HG03139 (cell line): ENCODE results near the gene RAG1.
"Not testable (repeated sequence)": the region's sequence is repeated elsewhere in the genome, so short reads cannot be mapped to it uniquely, and the experiment has no call there.

Experiments
- ATAC-seq: cut with Tn5 transposase; IDR thresholded peaks from one replicate; pipeline ENCODE4 v1.9.1; 2021; ENCODE audit not compliant: unreplicated experiment

The RAG1 gene

GRCh38 chr11:36567694-36568093, at the start of gene RAG1:
Gene RAG1 (plus strand): TSS chr11:36568007. CDS start chr11:36573305, 5,298 bp downstream.
- no peak for ATAC-seq

GRCh38 chr11:36530840-36531239, 37.0 kb upstream of the RAG1 start:
- ATAC-seq = no peak

GRCh38 chr11:36532941-36533601, 34.7 kb upstream of the RAG1 start:
- no peak for ATAC-seq

DNA sequence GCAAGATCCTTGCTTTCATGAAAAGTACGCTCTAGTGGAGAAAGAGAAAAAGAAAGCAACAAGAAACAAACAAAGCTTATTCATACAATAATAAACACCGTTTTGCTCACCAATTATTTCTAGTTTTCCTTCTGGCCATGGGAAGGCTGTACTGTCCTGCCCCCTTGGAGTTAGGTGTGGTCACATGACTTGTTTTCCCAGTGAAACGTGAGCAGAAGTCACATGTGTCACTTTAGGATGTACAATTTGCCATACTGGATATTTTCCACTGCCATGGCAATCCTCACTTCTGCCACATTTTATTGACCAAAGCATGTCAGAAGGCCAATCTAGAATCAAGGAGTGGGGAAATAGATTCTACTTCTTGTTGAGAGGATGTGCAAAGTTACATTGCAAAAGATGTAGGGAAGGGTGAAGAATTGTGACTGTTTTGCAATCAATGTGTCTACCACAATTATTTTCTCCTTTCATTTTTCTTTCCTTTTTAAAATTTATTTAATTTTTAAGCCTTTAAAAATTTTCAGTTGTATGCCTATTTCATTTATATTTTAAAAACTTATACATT, 33.4 kb upstream of the RAG1 start:
- ATAC-seq = no peak

DNA sequence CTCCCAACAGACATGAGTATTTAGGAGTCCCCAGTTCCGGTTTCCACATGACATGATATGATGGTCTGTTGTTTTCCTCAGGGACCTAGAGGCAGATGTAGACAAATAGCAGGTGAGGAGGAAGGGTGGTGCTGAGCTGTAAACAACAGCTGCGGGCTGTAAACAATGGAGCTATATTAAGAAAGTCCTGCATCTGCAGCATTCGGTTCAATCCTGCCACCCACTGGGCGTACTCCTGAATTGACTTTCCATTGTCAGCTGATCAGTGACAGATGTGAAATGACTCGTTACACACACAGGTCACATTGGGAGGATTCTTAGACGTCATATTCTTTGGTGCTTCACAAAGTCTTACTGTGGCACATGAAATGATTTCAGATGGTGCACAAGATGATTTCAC, 26.8 kb upstream of the RAG1 start:
- ATAC-seq = peak; percentile 90

- ATAC-seq = no peak
These were observed 17.3 kb upstream of the RAG1 start for GRCh38 chr11:36550385-36551115.

- not testable (repeated sequence) for ATAC-seq
These were observed 10.4 kb upstream of the RAG1 start for GRCh38 chr11:36557390-36557789.

GRCh38 chr11:36557991-36558390, 9.8 kb upstream of the RAG1 start:
- no peak for ATAC-seq

GRCh38 chr11:36558571-36559413, 9.0 kb upstream of the RAG1 start:
- ATAC-seq = peak; percentile 92

DNA sequence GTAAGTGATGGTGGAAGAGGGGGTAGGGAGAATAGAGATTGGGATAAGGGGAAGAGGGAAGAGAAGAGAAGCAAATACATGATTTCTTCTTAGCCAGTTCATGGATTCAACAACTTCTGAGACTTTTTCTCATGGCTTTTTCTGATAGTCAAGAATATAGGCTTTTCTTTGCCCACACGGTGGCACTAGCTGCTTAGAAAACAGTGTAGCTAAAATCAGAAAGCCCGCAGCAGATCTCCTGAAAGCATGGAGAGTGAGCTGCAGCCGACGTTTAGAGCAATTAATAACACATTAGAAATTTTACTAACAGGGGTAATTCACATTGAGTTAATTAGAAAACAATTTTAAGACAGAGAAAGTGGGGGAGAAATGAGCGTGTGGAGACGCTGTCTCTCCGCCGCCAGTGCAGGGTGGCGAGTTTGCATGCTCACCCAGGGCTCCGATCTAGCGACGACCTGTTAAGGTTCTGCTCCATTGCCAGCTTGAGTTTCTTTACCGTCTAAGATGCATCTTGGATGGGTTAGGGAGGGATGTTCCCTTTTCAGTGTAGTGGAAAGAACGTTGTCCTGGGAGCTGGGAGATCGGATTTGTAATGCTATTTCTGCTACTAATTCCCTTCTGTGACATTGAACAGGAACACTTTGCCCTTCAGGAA, 3.3 kb upstream of the RAG1 start:
- no peak for ATAC-seq

- no peak for ATAC-seq
These were observed 2.7 kb upstream of the RAG1 start for GRCh38 chr11:36565031-36565610.

DNA sequence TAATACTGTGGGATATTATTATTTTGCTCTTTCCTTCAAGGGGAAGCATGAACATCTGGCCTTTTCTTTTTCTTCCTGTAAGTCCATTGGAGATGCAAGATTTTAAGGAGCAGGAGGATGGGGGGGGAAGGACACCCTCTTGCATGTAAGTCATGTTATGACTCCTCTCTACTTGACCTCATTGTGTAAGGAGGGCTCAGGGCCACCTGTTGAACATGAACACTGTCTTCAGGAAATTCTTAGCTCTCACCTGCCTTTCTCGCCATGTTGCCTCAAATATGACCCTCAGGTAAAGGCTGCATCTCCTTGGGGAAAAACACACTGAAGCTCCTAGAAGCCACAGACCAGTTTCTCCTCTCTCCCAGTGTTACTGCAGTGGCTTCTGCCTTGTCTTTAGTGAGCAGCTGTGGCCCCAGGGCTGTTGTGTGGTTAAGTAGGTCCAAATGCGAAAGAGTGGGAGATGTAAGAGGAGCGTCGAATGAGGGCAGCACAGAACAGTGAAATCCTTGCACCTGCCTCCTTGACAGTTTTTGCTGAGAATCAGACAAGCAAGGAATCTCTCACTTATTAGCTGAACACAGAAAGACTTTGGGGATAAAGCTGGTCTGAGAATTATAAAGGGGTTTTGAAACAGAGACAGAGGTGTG, 1.3 kb upstream of the RAG1 start:
- no peak for ATAC-seq

DNA sequence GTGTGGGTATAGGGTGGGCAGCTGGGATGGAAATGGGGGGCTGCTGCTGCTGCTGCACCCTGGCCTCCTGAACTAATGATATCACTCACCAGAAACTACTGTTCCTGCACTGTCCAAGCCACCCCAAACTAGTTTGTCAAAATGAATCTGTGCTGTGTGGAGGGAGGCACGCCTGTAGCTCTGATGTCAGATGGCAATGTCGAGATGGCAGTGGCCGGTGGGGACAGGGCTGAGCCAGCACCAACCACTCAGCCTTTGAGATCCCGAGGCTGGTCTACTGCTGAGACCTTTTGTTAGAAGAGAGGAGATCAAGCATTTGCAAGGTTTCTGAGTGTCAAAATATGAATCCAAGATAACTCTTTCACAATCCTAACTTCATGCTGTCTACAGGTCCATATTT, 1.3 kb downstream of the RAG1 start:
- no peak for ATAC-seq

GRCh38 chr11:36574486-36574885, 6.7 kb downstream of the RAG1 start:
- no peak for ATAC-seq

- ATAC-seq = no peak
These were observed 9.6 kb downstream of the RAG1 start for GRCh38 chr11:36577373-36577772.

DNA sequence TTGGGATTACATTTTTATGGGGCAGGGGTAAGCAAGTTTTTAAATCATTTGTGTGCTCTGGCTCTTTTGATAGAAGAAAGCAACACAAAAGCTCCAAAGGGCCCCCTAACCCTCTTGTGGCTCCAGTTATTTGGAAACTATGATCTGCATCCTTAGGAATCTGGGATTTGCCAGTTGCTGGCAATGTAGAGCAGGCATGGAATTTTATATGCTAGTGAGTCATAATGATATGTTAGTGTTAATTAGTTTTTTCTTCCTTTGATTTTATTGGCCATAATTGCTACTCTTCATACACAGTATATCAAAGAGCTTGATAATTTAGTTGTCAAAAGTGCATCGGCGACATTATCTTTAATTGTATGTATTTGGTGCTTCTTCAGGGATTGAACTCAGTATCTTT, 10.1 kb downstream of the RAG1 start:
- ATAC-seq = no peak

- no peak for ATAC-seq
These were observed 10.7 kb downstream of the RAG1 start for GRCh38 chr11:36578458-36578857.

DNA sequence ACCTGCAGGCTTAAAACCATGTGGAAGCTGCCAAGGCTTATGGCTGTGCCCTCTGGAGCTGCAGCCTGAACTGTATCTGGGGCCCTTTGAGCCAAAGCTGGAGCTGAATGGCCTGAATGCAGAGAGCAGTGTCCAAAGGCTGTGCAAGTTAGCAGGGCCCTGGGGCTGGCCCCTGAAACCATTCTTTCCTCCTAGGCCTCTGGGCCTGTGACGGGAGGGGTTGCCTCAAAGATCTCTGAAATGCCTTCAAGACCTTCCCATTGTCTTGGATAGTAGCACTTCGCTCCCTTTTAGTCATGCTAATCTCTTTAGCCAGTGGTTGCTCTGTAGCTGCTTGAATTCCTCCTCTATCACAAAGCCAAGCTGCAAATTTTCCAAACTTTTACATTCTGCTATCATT, 13.7 kb downstream of the RAG1 start:
- no peak for ATAC-seq

- ATAC-seq = no peak
These were observed 15.9 kb downstream of the RAG1 start for GRCh38 chr11:36583667-36584066.

- ATAC-seq = no peak
These were observed 18.7 kb downstream of the RAG1 start for GRCh38 chr11:36586543-36586942.
